Rectal smooth muscle tissue (tissue), 1 donor: ENCODE measurements around the gene SGK2.
"Not testable (repeated sequence)": the region's sequence is repeated elsewhere in the genome, so short reads cannot be mapped to it uniquely, and the experiment has no call there.

Source experiments
- H3K27ac ChIP-seq: one replicate; pipeline ENCODE4 v1.7.0; 2013; ENCODE audit warnings: low read depth, low read length, inconsistent platforms
- H3K27me3 ChIP-seq: one replicate; pipeline ENCODE4 v1.7.0; 2013; ENCODE audit warnings: low read length; ENCODE audit not compliant: control insufficient read depth, insufficient read depth
- H3K36me3 ChIP-seq: one replicate; pipeline ENCODE4 v1.7.0; 2013; ENCODE audit warnings: low read length; ENCODE audit not compliant: control insufficient read depth, insufficient read depth
- H3K4me1 ChIP-seq: one replicate; pipeline ENCODE4 v1.7.0; 2013; ENCODE audit warnings: low read length; ENCODE audit not compliant: control insufficient read depth, insufficient read depth
- H3K4me3 ChIP-seq: one replicate; pipeline ENCODE4 v1.7.0; 2013; ENCODE audit warnings: low read length
- H3K9ac ChIP-seq: one replicate; pipeline ENCODE4 v1.7.0; 2013; ENCODE audit warnings: low read length

SGK2 gene

GRCh38 chr20:43569282-43569681, 10.5 kb downstream of the SGK2 start:
- no peak overlapping the region for H3K27ac ChIP-seq
- no peaks in the 10 kb centered on the region for H3K27me3 ChIP-seq
- no peaks in the 10 kb centered on the region for H3K4me1 ChIP-seq
- H3K36me3 ChIP-seq = no peaks in the 10 kb centered on the region
- H3K9ac ChIP-seq = no peak overlapping the region
- H3K4me3 ChIP-seq = no peak overlapping the region

GRCh38 chr20:43570496-43570895, 11.7 kb downstream of the SGK2 start:
- no peaks in the 10 kb centered on the region for H3K4me1 ChIP-seq
- H3K27ac ChIP-seq = no peak overlapping the region
- no peaks in the 10 kb centered on the region for H3K27me3 ChIP-seq
- no peak overlapping the region for H3K4me3 ChIP-seq
- no peaks in the 10 kb centered on the region for H3K36me3 ChIP-seq
- no peak overlapping the region for H3K9ac ChIP-seq

DNA sequence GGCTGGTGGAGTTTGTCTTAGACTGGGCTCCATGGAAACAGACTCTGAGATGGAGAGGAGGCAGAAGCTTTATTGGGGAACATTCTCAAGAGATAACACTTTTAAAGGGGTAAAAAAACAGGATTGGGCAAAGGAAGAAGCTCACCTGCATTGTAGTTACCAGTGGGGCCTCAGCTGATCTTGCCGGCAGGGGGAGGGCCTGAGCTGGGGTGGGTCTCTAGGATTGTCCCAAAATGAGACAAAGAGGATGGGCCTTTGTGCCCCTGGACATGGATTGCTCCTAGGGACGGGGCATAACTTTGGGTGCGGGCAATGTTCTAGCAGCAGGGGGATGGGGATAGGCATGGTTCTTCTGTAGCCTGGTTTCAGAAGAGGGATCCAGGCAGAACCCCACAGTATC, 12.5 kb downstream of the SGK2 start:
- Histone ChIP-seq H3K27ac (no peak overlapping the region), H3K4me3 (no peak overlapping the region), H3K36me3 (no peaks in the 10 kb centered on the region), H3K4me1 (no peaks in the 10 kb centered on the region), H3K27me3 (no peaks in the 10 kb centered on the region), H3K9ac (no peak overlapping the region)

DNA sequence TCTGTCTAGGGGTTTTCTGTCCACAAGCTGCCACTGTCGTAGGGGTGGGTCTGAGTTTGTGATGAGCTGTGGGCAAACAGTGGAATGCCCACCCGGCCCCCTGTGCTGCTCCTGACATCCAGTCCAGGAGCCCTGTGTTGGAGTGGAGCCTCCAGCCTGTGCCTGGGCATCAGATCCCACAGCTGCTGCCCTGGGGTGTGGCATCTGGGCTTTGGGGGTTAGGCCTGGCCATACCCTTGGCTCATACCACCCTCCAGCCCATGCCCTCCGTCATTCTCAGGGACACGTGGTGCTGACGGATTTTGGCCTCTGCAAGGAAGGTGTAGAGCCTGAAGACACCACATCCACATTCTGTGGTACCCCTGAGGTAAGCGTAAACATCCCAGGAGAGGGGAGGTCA, 12.9 kb downstream of the SGK2 start:
- Histone ChIP-seq H3K27me3 (no peaks in the 10 kb centered on the region), H3K4me1 (no peaks in the 10 kb centered on the region), H3K9ac (no peak overlapping the region), H3K27ac (no peak overlapping the region), H3K4me3 (no peak overlapping the region), H3K36me3 (no peaks in the 10 kb centered on the region)

DNA sequence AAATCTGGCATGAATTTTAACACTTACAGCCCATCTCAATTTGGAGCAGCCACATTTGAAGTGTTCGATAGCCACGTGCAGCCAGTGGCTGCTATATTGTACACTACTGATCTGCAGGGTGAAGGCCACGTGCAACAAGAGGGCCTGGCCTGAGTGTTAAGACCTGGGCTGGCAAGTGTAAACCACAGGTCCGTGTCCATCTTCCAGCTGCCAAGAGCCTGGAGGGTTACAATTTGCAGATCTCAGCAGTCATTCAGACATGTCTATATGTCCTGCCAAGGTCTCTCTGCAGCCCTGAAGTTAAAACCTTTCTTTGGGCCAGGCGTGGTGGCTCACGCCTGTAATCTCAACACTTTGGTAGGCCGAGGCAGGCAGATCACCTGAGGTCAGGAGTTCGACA, 14.1 kb downstream of the SGK2 start:
- H3K27me3 ChIP-seq = no peaks in the 10 kb centered on the region
- no peaks in the 10 kb centered on the region for H3K4me1 ChIP-seq
- H3K9ac ChIP-seq = no peak overlapping the region
- no peak overlapping the region for H3K4me3 ChIP-seq
- H3K27ac ChIP-seq = no peak overlapping the region
- no peaks in the 10 kb centered on the region for H3K36me3 ChIP-seq

DNA sequence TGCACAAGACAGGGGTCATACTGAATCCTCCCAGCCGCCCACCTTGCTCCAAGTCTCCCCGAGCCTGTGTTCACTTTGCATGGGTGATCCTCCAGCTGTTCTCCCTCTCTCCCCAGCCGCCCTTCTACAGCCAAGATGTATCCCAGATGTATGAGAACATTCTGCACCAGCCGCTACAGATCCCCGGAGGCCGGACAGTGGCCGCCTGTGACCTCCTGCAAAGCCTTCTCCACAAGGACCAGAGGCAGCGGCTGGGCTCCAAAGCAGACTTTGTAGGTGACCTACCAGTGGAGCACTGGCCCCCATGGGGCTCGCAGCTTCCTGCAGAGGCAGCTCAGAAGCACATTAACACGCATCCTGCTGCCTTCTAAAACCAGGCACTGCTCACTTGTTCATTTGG, 17.3 kb downstream of the SGK2 start:
- Histone ChIP-seq H3K4me1 (no peaks in the 10 kb centered on the region), H3K36me3 (no peaks in the 10 kb centered on the region)

DNA sequence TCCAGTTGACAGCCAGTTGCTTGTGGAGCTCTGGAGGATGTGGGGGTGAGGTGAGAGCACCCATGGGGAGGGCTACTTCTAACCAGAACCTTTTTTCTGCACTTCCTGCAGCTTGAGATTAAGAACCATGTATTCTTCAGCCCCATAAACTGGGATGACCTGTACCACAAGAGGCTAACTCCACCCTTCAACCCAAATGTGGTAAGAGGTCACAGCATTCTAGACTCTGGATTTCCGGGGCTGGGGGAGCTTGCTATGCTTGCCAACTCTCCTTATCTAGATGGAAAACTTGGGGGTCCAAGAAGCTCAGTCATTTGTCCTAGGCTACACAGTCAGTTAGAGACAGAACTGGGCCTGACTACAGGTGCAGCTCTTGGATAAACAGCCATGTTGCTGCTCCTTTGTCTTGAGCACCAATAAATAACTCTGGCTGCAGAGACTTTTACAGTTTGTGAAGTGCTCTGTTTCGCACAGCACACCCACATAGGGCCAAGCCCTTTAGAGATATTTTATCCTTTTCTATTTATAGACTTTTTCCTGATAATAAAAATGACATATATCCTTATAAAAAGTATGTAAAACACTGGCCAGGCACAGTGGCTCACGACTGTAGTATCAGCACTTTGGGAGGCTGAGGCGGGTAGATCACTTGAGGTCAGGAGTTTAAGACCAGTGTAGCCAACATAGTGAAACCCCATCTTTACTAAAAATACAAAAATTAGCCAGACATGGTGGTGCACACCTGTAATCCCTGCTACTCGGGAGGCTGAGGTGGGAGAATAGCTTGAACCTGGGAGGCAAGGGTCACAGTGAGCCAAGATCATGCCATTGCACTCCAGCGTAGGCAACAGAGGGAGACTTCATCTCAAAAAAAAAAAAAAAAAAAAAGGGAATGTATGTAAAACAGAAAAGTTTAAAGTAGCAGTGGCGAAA, 21.3 kb downstream of the SGK2 start:
- Histone ChIP-seq H3K4me1 (no peaks in the 10 kb centered on the region), H3K4me3 (no peak overlapping the region), H3K27me3 (no peaks in the 10 kb centered on the region), H3K9ac (no peak overlapping the region), H3K36me3 (no peaks in the 10 kb centered on the region), H3K27ac (no peak overlapping the region)

More for the DNA sequence above, 17.3 kb downstream of the SGK2 start:
- Histone ChIP-seq H3K27ac (no peak overlapping the region), H3K27me3 (no peaks in the 10 kb centered on the region), H3K9ac (no peak overlapping the region), H3K4me3 (no peak overlapping the region)

DNA sequence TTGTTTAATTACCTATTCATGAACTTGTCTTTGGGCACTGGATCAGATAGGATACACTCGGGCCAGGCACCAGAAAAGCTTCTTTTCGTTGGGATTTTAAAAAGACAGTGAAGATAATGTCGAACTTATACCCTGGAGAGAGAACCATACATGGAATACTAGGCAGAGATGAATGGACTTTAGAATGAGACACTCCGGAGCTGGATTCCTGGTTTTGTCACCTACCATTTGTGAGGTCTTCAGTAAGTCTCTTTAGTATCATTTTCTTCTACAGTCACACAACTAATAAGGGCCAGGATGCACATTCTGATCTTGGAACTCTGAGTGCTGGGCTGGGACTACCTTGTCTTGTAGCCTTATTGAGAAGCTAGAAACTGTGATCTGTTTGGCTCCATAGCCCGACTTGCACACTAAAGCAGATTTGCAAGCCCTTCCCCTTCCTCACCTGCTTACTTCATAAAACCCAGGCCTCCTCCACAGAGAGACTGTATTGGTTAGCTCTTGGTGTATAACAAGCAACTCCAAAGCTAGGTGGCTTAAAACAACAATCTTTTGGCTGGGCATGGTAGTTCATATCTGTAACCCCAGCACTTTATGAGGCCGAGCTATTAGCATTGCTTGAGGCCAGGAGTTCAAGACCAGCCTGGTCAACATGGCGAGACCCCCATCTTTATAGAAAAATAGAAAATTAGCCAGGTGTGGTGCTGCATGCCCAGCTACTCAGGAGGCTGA, 24.5 kb downstream of the SGK2 start:
- H3K27me3 ChIP-seq = no peaks in the 10 kb centered on the region
- H3K4me3 ChIP-seq = no peak overlapping the region
- no peak overlapping the region for H3K27ac ChIP-seq
- H3K4me1 ChIP-seq = no peaks in the 10 kb centered on the region
- no peaks in the 10 kb centered on the region for H3K36me3 ChIP-seq
- no peak overlapping the region for H3K9ac ChIP-seq

DNA sequence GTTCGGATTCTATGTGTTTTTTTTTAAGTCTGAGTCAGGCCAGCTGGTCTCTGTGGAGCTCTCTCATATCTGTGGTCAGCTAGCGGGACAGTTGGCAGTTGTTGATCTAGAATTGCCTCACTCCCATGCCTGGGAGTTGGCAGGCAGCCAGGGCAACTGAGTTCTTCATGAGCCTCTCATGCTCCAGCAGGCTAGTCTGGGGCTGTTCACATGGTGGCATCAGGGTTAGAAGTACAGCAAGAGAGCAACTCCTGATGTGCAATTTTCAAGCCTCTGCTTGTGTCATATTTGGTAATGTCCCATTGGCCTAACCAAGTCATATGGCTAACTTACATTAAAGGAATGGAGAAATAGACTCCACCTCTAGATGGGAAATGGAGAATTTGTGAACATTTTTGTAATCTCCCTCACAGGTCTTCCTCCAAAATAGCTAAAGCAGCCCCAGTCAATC, 25.2 kb downstream of the SGK2 start:
- Histone ChIP-seq H3K27ac (no peak overlapping the region), H3K27me3 (no peaks in the 10 kb centered on the region), H3K9ac (no peak overlapping the region), H3K4me1 (no peaks in the 10 kb centered on the region), H3K4me3 (no peak overlapping the region), H3K36me3 (no peaks in the 10 kb centered on the region)

DNA sequence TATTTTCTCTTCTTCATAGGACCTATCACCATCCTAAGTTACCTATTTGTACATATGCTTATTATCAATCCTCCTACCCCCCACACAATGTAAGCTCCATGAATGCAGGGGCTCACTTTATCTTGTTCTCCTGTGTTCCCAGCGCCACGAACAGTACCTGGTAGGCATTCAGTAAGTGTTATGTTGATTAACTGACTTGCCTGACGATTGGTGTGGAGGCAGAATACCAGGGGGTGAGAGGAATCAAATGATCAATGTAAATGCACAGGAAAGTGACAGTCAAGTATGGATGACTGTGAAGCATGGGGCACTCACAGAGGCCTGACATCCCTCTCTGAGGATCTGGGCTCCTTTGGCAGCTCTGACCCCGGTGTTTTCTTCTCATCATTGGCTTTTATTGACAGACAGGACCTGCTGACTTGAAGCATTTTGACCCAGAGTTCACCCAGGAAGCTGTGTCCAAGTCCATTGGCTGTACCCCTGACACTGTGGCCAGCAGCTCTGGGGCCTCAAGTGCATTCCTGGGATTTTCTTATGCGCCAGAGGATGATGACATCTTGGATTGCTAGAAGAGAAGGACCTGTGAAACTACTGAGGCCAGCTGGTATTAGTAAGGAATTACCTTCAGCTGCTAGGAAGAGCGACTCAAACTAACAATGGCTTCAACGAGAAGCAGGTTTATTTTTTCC, 25.8 kb downstream of the SGK2 start:
- H3K9ac ChIP-seq = no peak overlapping the region
- H3K4me1 ChIP-seq = no peaks in the 10 kb centered on the region
- H3K36me3 ChIP-seq = no peaks in the 10 kb centered on the region
- no peak overlapping the region for H3K27ac ChIP-seq
- H3K27me3 ChIP-seq = no peaks in the 10 kb centered on the region
- no peak overlapping the region for H3K4me3 ChIP-seq

GRCh38 chr20:43586641-43587040, 27.8 kb downstream of the SGK2 start:
- Histone ChIP-seq H3K4me3 (no peak overlapping the region), H3K27ac (no peak overlapping the region), H3K36me3 (no peaks in the 10 kb centered on the region), H3K27me3 (no peaks in the 10 kb centered on the region), H3K4me1 (peaks cover 10% of the 10 kb centered on the region), H3K9ac (no peak overlapping the region)

DNA sequence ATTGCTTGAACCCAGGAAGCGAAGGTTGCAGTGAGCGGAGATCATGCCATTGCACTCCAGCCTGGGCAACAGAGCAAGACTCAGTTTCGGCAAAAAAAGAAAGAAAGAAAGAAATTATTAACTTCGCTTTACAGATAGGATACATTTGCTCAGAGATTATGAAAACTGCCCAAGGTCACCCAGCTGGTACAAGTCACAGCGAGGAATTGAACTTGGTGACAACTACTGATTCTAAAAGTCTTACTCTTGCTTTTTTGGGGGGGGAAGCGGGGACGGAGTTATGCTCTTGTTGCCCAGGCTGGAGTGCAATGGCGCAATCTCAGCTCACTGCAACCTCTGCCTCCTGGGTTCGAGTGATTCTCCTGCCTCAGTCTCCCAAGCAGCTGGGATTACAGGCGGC, 29.7 kb downstream of the SGK2 start:
- not testable (repeated sequence) for H3K4me3 ChIP-seq, H3K27ac ChIP-seq, H3K9ac ChIP-seq, H3K27me3 ChIP-seq, H3K36me3 ChIP-seq
- H3K4me1 ChIP-seq = peaks cover 11% of the 10 kb centered on the region
